A375 (cell line): ENCODE measurements around the gene NFIA. TPM values are rescaled to one million over a fixed set of nuclear protein-coding genes. Genes with fewer than 3 reads are reported as not detected.

Experiments
- total RNA-seq: library from RNA; depleted of rRNA; stranded (reverse); fragments of >200 nt; shearing (Covaris generic); gene quantifications from 2 replicates; pipeline ENCODE4 v1.2.3, GENCODE V29; 2014; rRNA removed

Gene NFIA
- 2.2 and 7.2 TPM in 2 replicates for total RNA-seq

DNA sequence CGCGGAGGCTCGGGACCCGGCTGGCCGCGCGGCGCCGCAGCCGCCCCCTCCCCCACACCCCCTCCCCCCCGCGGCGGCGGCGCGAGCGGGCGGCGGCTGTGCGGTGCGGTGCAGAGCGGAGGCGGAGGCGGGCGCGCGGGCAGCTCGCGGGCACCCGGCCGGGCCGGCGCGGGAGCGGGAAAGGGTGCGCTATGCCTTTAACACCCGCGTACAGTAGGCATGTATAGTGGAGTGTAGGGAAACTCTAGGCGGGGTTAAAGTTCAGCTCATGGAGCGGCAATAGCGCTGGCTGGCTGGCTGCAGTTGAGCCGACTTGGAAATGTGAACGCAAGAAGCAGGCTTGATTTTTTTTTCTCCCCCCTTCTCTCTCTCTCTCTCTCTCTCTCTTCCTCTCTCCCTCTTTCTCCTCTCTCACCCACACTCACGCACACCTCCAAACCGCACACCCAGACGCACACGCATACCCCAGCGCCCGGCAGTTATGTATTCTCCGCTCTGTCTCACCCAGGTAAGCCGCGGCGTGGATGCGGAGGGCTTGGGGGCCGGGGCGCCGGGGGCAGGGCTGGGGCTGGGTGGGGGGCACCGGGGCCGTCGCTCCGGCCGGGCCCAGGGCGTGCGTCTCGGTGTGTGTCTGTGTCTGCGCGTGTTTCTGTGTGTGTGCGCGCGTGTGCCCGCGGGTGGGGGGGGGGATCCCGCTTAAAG, at the start of gene NFIA:
Gene NFIA, plus strand, starts transcription at position 251 of the 702 bp plus-strand sequence.

